ENCODE measurements around the gene ARL2.

GRCh38 chr11:65042891-65043290, 28.9 kb downstream of the ARL2 start:
- TF ChIP-seq CTCF (IDR thresholded peaks at IDR 0.05; ENCODE audit: low read depth, low read length, poor library complexity, severe bottlenecking) (no peak), EZH2phosphoT487 (IDR thresholded peaks at IDR 0.05; ENCODE audit: borderline replicate concordance, low read length) (no peak)
